Measurements from ENCODE around the gene CATSPER3. TPM values are rescaled to one million over a fixed set of nuclear protein-coding genes. Genes with fewer than 3 reads are reported as not detected.

CATSPER3 gene
- polyA plus RNA-seq, 1 donor (not counting 4 experiments of a cell fraction or from before 2014, with no cell fraction given) = 0.31 TPM

DNA sequence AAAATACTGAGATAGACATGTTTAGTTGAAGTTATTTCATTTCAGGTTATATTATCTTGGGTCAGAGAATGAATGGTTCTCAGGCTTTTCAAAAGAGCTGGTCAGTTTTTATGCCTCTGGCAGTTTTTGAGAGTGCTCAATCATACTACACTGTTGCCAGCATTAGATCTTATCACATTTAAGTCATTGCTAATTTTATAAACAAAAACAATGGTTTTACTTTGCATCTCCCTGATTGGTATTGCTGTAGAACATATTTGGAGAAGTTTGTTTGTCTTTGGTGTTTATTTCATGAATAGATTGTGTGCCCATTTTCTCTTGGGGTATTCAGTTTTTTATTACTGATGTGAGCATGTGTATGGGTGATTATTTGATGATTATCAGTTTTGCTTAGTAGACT, 1.5 kb downstream of the CATSPER3 start:
- Histone ChIP-seq H2AFZ (ENCODE audit: control insufficient read depth, low read length) (no peak overlapping the region), H3K9ac (ENCODE audit: control insufficient read depth, extremely low read depth, insufficient read depth, low read length) (no peak overlapping the region), H3K4me3 (ENCODE audit: control insufficient read depth in 2 of 3, extremely low read depth in 1 of 3, insufficient read depth in 2 of 3, low read depth in 1 of 3, low read length in 3 of 3) (no peak overlapping the region), H3K36me3 (ENCODE audit: control insufficient read depth in 2 of 2, extremely low read depth in 1 of 2, insufficient read depth in 2 of 2, low read length in 2 of 2) (no peaks in the 10 kb centered on the region), H3K27ac (ENCODE audit: control insufficient read depth, insufficient read depth, low read length) (no peak overlapping the region), H3K9me3 (ENCODE audit: control insufficient read depth, low read depth, low read length) (no peaks in the 10 kb centered on the region), H3K27me3 (ENCODE audit: control insufficient read depth, extremely low read depth, insufficient read depth, low read length) (no peaks in the 10 kb centered on the region), H3K79me2 (ENCODE audit: control insufficient read depth, insufficient read depth, low read length) (no peaks in the 10 kb centered on the region), H4K20me1 (ENCODE audit: control insufficient read depth, extremely low read depth, insufficient read depth, low read length) (no peaks in the 10 kb centered on the region), H3K4me1 (ENCODE audit: control insufficient read depth, extremely low read depth, insufficient read depth, low read length) (no peaks in the 10 kb centered on the region), H3K9me1 (ENCODE audit: control insufficient read depth, extremely low read depth, insufficient read depth, low read length) (no peaks in the 10 kb centered on the region), H3K4me2 (ENCODE audit: control insufficient read depth, extremely low read depth, insufficient read depth, low read depth, low read length) (no peak overlapping the region)
- dilution Hi-C loops (cut with MboI; ENCODE audit: extremely low pct_ligation_motif_present, low sequenced_read_pairs) = no loop called here
- TF ChIP-seq, protein P1, sequence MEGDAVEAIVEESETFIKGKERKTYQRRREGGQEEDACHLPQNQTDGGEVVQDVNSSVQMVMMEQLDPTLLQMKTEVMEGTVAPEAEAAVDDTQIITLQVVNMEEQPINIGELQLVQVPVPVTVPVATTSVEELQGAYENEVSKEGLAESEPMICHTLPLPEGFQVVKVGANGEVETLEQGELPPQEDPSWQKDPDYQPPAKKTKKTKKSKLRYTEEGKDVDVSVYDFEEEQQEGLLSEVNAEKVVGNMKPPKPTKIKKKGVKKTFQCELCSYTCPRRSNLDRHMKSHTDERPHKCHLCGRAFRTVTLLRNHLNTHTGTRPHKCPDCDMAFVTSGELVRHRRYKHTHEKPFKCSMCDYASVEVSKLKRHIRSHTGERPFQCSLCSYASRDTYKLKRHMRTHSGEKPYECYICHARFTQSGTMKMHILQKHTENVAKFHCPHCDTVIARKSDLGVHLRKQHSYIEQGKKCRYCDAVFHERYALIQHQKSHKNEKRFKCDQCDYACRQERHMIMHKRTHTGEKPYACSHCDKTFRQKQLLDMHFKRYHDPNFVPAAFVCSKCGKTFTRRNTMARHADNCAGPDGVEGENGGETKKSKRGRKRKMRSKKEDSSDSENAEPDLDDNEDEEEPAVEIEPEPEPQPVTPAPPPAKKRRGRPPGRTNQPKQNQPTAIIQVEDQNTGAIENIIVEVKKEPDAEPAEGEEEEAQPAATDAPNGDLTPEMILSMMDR (optimal IDR thresholded peaks at IDR 0.05 in 1 of 3, IDR thresholded peaks at IDR 0.05 in 1 of 3, conservative IDR thresholded peaks at IDR 0.05 in 1 of 3; ENCODE audit: extremely low read depth in 1 of 3, insufficient read depth in 2 of 3, low read length in 3 of 3) = no peak
- TF ChIP-seq EZH2 (IDR thresholded peaks at IDR 0.05; ENCODE audit: low read length) = no peak
- no peak for FAIRE-seq
- no peak for DNase-seq (ENCODE audit: low read depth, low spot score)

DNA sequence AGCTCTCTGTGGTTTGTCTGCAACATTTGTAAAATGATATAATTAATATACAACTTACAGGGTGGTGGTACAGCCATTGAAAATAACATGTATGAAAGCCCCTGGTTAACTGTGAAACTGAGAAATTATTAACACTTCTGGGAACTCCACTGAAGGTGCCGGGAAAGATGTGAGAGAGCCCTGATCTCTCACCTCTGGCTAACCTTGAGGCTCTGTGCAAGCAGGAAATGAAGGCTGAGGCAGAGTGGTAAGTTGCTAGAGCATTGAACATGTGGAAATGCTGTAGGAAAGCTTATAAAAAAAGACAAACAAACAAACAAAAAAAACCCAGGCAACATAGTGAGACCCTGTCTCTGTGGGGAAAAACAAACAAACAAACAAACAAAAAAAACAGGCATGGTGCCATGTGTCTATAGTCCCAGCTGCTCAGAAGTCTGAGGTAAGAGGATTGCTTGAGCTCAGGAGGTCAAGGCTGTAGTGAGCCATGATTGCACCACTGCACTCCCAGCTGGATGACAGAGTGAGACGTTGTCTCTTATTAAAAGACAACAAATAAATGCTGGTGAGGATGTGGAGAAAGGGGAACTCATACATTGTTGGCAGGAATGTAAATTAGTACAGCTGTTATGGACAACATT, 7.5 kb downstream of the CATSPER3 start:
- no peaks in the 10 kb centered on the region for H3K9me3 ChIP-seq (ENCODE audit: control insufficient read depth, low read depth, low read length)

More for the DNA sequence above, 7.5 kb downstream of the CATSPER3 start:
- dilution Hi-C loops (cut with MboI; ENCODE audit: extremely low pct_ligation_motif_present, low sequenced_read_pairs) = no loop called here
- Histone ChIP-seq H3K4me2 (ENCODE audit: control insufficient read depth, extremely low read depth, insufficient read depth, low read depth, low read length) (no peak overlapping the region), H3K4me3 (ENCODE audit: control insufficient read depth in 2 of 3, extremely low read depth in 1 of 3, insufficient read depth in 2 of 3, low read depth in 1 of 3, low read length in 3 of 3) (no peak overlapping the region), H3K9ac (ENCODE audit: control insufficient read depth, extremely low read depth, insufficient read depth, low read length) (no peak overlapping the region), H3K27me3 (ENCODE audit: control insufficient read depth, extremely low read depth, insufficient read depth, low read length) (no peaks in the 10 kb centered on the region), H3K27ac (ENCODE audit: control insufficient read depth, insufficient read depth, low read length) (no peak overlapping the region), H3K79me2 (ENCODE audit: control insufficient read depth, insufficient read depth, low read length) (no peaks in the 10 kb centered on the region), H3K4me1 (ENCODE audit: control insufficient read depth, extremely low read depth, insufficient read depth, low read length) (peaks cover 3% of the 10 kb centered on the region), H4K20me1 (ENCODE audit: control insufficient read depth, extremely low read depth, insufficient read depth, low read length) (no peaks in the 10 kb centered on the region), H3K36me3 (ENCODE audit: control insufficient read depth in 2 of 2, extremely low read depth in 1 of 2, insufficient read depth in 2 of 2, low read length in 2 of 2) (no peaks in the 10 kb centered on the region), H2AFZ (ENCODE audit: control insufficient read depth, low read length) (no peak overlapping the region), H3K9me1 (ENCODE audit: control insufficient read depth, extremely low read depth, insufficient read depth, low read length) (no peaks in the 10 kb centered on the region)
- no peak for TF ChIP-seq EZH2 (IDR thresholded peaks at IDR 0.05; ENCODE audit: low read length)
- TF ChIP-seq, protein P1 (optimal IDR thresholded peaks at IDR 0.05 in 1 of 3, IDR thresholded peaks at IDR 0.05 in 1 of 3, conservative IDR thresholded peaks at IDR 0.05 in 1 of 3; ENCODE audit: extremely low read depth in 1 of 3, insufficient read depth in 2 of 3, low read length in 3 of 3) = no peak
- DNase-seq (ENCODE audit: low read depth, low spot score) = no peak
- no peak for FAIRE-seq
